ENCODE results near the gene STX16.

DNA sequence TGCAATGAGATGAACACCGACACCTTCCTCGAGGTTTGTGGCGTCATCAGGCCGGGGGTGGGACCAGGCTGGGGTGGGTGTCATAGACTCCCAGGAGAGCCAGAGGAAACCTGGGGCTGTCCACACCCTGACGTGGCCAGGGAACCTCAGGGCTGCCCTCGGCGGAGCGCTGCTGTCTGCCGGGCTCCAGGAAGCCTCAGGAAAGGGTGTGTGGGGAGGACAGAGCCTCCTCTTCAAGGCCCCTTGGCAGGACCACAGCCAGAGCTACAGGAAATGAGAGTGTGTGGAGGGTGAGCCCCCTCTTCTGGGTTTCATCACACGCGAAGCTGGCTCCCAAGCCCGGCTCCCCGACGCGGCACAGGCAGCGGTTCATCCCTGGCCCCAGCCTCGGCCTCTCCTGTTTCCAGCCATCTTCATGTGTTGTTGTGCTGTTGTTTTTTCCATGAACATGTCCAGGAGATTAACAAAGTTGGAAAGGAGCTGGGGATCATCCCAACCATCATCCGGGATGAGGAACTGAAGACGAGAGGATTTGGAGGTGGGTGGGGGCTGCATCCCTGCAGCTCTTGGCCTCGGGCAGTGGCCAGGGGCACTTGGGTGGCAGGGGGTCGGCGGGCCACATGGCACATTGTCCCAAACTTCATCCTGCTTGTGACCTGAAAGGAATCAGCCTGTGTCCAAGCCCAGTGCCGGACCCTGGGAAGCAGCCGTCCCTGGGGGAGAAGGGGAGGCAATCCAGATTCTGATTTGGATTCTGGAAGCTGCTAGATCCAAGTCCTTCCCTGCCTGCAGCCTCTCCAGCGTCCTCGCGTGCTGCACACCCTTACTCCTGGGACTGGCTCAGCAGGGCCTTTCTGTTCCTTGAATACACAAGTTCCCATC, 47.9 kb downstream of the STX16 start:
- TF ChIP-seq, protein P1, sequence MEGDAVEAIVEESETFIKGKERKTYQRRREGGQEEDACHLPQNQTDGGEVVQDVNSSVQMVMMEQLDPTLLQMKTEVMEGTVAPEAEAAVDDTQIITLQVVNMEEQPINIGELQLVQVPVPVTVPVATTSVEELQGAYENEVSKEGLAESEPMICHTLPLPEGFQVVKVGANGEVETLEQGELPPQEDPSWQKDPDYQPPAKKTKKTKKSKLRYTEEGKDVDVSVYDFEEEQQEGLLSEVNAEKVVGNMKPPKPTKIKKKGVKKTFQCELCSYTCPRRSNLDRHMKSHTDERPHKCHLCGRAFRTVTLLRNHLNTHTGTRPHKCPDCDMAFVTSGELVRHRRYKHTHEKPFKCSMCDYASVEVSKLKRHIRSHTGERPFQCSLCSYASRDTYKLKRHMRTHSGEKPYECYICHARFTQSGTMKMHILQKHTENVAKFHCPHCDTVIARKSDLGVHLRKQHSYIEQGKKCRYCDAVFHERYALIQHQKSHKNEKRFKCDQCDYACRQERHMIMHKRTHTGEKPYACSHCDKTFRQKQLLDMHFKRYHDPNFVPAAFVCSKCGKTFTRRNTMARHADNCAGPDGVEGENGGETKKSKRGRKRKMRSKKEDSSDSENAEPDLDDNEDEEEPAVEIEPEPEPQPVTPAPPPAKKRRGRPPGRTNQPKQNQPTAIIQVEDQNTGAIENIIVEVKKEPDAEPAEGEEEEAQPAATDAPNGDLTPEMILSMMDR (IDR thresholded peaks at IDR 0.05): no peak
- TF ChIP-seq POLR2A (IDR thresholded peaks at IDR 0.05): no peak
- TF ChIP-seq POLR2AphosphoS5 (IDR thresholded peaks at IDR 0.05): no peak
- no peak for TF ChIP-seq EP300 (IDR thresholded peaks at IDR 0.05)

Measured in sigmoid colon (tissue), 4 donors.